HT1080 (cell line): Measurements from ENCODE around the gene IDUA. TPM values are rescaled to one million over a fixed set of nuclear protein-coding genes. Genes with fewer than 3 reads are reported as not detected.

Source experiments
- DNase-seq: peaks from one replicate; pipeline ENCODE4 v3.0.0-alpha.2; 2015; ENCODE audit warnings: low read depth
- total RNA-seq: library from RNA; depleted of rRNA; stranded (reverse); fragments of >200 nt; shearing (Covaris generic); gene quantifications from 2 replicates; pipeline ENCODE4 v1.2.3, GENCODE V29; 2014

Gene IDUA
- total RNA-seq, 1 experiment from 2014 or later: 8.2 TPM

DNA sequence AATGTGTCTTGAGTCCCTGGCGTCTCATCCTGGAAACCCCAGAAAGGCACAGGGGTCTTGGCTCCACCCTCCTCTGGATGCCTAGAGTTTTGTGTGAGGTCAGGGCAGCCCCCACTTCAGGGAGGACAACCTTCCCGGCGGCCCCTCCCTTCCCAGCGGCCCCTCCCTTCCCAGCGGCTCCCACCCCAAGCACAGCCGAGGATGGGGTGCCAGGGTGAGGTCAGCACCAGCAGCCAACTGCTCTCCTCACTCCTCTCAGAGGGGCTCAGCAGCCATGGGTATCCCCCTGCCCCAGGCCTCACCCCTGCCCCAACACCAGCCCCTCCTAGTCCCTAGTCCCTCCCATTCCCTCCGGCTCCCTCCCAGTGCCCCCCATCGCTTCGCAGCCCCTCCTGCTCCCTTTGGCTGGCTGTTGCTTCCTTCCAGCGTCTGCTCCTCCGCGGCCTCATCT is 30.9 kb upstream of the IDUA start:
- DNase-seq: no peak

DNA sequence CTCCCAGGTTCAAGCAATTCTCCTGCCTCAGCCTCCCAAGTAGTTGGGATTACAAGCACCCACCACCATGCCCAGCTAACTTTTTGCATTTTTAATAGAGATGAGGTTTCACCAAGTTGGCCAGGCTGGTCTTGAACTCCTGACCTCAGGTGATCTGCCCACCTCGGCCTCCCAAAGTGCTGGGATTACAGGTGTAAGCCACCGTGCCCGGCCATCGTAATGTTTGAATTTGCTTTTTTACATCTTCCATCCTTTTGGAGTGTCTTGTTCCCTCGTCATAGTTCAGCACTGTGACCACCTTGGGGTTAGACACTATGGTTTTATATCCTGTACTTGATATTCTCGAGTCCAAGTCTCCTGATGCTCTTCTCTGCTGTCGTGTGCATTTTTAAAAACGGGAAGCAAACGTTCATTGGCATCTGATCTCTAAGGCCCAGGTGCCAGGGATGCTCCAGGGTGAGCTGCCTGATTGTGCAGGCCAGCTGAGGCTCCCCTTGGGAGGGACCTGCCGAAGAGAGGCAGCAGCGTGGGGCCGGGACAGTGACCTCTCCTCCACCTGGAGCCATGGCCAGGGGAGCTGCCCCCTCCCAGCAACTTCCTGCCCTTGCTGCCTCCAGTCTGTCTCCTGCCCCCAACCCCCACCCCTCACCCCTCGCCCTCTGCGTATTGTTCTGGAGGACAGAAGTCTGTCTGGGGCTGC is 30.2 kb upstream of the IDUA start:
- DNase-seq: no peak

DNA sequence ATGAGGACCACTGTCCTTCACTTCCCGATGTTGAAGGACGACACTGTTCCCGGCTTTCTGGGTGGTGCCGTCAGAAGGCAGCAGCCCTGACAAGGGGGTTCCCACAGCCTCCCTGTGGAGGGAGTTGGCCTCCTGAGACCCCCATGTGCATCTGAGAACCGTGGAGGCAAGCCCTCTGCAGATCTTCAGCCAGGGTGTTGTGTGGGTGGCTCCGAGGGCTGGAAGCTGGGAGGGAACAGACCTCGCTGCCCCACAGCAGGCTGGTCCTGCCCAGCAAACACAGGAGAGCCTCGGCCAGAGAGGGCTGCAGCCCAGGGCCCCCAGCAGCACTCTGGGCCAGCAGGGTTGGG is 29.6 kb upstream of the IDUA start:
- no peak for DNase-seq

DNA sequence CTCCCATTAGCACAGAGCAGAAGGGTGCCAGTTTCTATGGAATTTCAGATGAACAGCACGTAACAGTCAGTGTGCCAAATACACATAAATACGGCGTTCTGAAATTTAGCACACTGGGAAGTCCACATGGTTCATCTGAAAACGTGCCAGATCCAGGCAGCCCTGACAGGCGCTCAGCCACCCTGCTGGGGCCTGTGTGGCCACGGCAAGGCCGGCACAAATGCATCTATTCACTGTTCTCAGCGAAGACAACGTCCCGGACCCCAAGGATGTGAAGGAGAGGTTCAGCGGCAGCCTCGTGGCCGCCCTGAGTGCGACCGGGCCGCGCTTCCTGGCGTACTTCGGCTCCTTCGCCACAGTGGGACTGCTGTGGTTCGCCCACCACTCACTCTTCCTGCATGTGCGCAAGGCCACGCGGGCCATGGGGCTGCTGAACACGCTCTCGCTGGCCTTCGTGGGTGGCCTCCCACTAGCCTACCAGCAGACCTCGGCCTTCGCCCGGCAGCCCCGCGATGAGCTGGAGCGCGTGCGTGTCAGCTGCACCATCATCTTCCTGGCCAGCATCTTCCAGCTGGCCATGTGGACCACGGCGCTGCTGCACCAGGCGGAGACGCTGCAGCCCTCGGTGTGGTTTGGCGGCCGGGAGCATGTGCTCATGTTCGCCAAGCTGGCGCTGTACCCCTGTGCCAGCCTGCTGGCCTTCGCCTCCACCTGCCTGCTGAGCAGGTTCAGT is 29.1 kb upstream of the IDUA start:
- no peak for DNase-seq

DNA sequence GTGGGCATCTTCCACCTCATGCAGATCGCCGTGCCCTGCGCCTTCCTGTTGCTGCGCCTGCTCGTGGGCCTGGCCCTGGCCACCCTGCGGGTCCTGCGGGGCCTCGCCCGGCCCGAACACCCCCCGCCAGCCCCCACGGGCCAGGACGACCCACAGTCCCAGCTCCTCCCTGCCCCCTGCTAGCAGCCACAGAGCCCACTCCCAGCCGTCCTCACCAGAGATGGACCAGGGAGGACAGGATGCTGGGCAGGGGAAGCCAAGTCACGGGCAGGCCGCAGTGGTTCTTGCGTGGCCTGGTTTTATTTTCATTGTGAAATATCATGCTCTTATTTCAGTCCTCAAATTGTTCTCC is 28.6 kb upstream of the IDUA start:
- DNase-seq: no peak

DNA sequence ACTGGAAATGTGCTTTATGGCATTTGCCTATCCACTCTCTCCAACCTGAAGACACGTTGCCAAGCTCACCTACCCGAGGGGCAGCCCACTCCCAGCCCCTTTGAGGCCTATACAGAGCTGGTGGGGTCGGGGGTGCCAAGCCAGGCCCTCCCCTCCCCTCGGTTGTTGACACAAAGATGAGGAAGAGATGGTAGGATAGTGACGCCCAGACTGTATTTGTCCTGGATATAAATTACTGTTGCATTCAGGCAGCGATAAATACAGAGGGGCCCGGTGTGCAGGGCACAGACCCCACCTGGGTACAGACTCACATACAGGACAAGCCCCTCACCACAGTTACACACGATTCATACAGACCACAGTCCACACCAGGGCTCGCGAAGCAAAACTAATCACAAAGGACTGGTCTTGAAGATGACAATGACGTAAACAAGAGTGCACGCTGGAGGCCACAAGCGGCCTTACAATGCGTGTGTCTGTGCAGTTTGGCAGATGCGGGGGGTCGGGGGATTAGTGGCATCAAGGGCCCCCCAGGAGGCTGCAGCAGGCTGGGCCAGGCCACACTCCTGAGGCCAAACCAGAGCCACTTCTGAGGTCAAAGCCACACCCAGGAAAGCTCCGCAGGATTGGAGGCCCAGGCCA is 28.0 kb upstream of the IDUA start:
- DNase-seq: no peak

DNA sequence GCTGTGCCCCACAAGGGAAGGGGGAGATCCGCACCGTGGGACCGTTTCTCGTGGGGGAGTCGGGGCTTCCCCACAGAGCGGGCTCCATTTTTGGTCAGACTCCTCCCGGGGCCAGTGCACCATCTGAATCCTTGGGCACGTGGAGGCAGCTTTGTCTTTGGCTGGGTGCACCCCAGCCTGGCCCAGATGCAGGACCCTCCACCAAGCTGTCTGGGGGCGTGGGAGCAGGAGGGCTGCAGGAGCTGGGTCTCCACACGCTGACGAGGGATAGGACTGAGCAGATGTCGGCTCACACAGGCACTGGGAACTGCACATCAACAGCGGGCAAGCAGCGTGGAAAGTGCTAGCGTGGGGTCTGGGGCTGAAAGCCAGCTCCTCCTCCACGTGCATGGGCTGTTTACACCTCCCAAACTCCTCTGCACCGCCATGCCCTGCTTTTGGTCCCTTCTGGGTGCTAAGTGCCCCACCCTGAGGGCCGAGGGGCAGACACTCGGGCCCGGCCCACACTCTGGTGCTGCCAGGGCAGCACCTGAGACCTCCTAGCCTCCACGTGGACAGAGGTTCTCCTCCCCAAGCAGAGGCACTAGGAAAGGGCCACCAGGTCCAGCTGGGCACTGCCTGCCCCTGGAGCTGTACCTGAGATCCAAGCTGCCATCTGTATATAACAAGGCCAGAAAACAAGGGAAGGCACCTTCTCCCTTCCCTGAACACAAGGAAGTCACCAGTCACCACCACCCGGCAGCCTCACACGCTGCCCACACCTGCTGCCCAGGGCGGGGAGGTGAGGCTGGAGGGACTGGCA is 27.3 kb upstream of the IDUA start:
- DNase-seq: no peak

DNA sequence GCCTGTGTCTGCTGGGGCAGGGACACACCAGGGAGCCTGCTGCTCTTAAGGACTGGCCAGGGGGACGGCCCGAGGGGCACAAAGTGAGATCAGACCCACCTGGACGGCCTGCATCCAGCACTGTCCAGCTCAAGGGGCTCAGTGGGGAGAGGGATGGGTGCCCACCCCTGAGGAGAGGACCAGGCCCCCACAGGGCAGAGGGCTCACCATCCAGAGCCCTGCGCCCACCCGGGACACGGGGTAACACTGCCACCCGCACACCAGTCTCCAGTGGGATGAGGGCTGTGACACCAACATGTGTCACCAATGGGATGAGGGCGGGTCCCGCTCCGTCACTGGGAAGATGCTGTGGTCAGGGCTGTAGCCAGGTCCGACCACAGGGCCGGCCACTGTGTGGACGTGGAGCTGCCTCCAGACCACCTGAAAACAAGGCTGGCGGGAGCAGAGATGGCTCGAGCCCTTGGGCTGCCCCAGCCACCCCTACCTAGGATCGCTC is 26.7 kb upstream of the IDUA start:
- no peak for DNase-seq

DNA sequence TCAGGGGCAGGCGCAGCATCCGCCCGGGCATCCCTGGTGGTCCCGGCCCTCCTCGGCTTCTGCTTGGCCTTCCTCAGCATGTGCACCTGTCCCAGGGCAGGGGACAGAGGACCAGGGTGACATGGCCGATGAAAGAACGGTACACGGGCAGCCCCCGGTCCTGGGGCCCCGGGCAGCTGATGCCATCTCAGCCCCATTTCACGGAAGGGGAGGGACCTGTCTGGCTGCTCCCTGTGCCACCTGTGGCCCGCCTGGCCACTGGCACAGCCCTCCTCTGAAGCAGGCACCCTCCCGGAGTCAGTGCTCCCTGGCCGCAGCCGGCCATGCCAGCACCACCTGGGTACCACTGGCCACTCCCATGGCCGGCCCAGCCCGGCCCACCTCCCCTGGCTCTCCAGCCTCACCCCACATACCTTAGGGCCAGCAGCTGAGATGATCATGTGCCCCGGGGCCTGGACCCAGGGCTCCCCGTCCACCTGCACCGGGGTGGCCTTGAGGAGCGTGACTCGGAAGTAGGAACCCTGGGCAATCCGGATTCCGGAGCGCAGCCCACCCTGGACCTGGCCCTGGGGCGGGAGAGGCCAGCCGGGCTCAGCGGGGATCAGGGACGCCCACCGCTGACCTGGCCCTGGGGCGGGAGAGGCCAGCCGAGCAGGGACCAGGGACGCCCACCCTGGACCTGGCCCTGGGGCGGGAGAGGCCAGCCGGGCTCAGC is 26.1 kb upstream of the IDUA start:
- DNase-seq: no peak

DNA sequence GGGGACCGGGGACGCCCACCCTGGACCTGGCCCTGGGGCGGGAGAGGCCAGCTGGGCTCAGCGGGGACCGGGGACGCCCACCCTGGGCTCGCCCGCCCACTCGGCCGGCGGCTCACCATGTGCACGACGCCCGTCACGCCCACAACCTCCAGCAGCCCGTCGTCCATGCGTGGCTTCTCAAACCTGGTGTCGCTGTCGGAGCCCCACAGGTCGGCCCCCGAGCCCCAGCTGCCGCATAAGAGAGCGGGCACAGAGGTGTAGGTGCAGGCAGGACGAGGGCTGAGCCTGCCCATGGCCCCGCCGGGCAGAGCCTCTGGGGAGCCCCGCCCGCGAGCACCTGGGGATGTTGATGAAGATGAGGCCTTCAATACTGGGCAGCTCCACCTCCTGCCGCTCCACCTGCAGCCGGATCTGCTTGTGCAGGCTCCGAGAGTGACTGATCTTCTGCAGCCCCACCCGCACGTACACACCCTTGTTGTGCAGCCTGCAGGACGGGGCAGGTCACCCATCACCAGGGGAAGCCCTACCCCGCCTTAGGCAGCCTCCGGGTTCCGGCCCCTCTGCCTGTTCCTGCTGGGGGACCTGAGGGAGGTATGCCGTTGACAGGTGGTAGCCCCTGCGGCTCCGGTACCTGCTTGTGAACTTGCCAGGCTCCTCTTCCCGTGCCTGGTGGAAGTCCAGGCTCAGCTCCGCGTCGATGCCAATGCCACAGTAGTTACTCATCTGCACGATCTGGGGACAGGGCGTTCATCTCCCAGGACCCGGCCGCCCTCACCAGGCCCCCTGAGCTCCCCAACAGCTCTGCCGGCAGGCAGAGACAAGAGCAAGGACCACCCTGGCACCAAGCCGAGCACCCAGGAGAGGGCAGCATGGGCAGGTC is 25.3 kb upstream of the IDUA start:
- no peak for DNase-seq

DNA sequence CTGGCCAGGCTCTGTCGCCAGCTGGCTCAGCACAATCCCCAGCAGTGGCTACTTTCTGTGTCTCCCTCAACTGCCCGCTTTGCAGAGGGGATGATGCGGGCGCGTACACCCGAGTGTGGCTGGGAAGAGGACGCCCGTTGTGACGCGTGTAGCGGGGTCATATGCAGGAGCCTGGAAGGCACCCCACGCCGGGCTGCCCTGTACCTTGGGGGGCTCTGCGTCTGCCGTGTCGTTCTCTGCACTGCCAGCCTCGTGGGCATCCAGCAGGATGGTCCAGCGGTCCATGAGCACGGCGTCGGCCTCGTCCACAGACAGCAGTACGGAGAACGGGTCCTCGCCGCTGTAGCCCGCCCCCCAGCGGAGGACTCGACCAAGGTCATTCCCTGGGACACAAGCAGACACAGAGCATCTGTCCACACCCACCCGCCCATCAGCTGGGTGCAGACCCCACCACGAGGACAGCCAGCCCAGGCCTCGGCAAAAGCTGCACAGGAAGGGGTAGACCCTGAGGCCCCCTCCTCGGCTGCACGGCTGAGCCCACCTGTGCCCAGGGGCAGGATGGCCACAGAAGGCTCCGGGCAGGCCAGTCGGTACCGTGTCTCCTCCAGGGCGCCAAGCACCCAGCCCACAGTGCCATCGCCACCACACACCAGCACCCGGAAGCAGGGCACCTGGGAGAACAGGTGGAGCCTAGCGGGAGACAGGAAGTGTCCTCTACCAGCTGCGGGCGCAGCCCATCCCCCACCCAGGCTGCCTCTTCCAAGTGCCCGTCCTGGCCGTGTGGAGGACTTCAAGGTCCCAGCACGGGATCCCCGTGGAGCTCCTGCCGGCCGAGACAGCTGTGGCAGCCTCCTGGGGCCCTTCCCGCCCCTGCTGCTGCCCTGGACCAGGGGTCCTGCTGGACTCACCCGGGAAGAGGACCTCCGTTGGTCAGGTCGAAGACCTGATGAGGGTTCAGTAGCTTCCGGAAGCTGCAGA is 24.3 kb upstream of the IDUA start:
- DNase-seq: no peak

DNA sequence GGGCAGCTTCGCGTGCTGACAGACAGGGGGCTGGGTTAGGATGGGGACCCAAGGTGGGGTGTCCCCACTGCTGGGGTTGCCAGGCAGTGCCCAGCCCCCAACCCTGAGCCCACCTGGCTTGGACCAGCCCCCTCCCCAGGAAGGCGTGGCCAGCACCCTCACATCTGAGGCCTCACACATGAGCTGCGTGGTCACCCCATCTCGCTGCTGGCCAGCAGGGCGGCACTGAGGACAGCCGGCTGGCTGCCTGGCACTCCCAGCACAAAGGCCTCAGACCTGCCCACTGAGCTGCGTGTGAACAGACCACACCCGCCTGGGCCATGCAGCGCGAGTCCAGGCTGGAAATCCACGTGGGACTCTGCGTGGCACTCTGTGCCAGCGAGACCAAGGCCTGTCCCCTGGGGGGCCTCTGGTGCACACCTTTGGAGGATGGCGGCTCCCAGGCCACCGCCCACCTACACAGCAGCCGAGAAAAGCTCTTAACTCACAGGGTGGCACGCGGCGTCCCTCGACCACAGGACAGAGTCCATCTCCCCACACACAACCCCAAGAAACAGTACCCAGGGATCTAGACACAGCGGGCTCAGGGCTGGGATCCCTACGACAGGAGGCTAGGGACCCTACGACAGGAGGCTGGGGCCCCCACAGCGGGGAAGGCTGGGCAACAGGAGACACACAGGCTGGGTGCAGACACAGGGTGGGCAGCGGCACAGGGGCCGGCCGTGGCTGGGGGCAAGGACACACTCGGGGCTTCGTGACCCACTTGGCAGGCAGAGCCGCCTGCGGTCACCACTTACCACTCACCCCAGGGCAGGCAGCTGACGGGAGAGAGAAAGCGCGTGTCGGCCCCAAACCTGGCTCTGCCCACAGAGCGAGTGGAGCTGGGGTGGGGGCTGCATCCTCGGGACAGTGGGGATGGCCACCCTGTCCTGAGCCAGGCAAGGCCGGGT is 23.3 kb upstream of the IDUA start:
- DNase-seq: no peak

DNA sequence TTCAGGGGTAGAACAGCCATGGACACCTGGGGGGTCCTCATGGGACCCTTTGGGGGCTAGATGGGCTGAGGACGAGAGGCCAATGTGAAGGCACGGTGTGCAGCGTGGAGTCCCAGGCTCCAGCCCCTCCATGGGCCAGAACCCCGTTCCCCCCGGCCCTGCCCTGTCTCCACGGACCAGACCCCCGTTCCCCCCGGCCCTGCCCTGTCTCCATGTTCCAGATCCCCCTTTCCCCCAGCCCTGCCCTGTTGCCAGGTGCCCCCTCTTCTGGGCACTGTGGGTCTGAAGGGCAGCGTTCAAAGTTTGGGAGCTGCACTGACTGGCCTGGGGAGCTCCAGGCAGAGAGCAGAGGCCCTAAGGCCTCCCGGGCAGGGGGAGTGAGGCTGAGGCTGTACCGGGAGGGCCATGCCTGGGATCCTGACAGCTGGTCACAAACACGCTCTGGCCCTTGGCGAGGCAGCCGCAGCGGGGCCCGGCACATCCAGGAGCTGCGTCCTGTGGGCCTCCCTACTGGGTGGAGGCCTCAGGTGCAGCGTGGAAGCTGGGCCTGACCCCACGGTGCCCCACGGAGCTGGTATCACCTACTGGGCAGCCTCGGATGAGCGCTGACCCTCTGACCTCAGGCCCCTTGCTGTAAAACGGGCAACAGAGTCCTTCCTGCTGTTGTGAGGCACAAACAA is 22.4 kb upstream of the IDUA start:
- DNase-seq: no peak

DNA sequence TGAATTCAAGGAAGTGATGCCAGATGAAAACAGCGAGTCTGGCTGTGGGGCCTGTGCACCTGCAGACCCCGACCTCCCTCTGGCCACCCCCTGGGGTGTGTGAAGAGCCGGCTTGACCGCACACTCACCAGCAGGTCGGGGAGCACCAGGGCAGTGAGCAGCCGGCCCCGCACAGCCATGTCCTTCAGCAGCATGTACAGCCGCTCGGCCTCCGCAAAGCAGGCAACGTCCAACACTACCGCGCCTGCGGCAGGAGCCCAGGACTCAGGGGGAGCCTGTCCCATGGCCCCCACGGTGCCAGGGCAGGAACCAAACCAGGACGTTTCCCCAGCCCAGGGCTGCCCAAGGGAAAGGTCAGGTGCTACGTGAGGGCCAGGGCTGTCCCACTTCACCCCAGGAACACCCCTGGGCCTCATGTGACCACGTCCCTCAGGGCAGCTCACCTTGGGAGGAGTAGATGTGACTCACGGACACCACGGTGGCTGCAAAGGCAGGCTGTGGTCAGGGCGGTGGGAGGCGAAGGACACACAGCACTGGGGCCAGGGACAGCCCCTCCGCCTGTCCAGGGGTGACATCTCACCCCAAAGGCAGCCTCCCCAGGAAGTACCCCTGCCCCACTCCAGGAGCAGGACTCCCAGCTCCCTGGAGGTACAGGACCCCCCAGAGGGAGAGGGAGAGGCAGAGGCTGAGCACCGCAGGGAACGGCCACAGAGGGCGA is 21.6 kb upstream of the IDUA start:
- DNase-seq: no peak

DNA sequence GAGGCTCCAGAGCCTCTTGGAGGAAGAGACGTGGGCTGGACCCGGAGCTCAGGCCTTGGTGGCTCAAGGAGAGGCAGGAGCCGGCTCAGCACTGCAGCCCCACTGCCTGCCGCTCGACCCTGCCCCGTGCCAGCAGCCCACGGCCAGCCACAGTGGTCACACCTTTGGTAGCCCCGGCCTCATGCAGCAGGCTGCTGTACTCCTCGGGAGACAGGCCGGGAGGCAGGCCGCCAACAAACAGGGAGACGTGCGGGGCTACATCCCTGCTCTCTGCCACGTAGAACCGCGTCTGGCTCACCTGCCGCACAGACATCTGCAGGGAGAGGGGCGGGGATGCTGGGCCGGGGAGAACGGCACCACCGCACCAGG is 21.1 kb upstream of the IDUA start:
- DNase-seq: no peak

DNA sequence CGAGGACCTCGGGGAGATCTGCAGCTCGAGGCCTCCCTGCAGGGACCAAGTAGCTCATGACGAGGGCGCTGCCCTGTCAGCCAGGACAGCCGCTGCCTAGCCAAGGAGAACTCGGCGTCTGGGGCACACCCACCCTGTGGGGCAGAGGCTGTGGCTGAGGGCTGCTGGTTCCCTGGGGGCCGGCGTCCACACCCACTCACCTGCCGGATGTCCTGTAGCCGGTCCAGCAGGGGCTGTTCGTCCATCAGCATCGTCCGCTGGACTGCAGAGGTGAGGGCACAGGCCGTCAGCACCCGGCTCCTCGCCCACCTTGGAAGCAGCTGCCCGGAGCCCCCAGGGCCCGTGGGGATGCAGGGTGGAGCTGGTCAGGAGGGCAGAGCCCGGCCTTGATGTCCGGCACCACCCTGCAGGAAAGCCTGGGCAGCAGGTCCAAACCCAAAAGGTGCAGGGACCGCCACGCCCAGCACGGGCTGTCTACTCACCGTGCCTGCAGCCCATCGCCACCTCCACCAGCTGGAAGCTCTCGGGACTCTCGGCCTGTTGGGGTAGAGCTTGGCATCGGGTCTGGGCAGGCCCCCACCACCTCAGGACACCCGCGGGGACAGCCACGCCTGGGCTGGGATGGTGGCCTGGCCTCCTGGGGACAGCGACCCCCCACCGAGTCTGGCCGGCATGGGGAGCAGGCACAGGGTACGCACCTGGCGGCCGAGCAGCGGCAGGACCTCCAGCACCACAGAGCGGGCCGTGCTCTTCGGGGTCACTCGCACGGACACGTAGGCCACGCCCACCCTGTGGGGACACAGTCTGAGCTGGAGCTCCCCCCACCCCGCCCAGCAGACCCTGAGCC is 20.4 kb upstream of the IDUA start:
- DNase-seq: no peak
